Activated CD4-positive, alpha-beta T cell treated with anti-CD3 and anti-CD28 coated beads, Interleukin-2, amount 50 U/mL, for 4 hours (primary cell): ENCODE measurements around the gene ZNF345.

Source experiments
- DNase-seq, 2 experiments: peaks; one replicate each; pipeline ENCODE4 v3.0.0-alpha.2; 2020

The ZNF345 gene

GRCh38 chr19:36918090-36918489, 67.4 kb downstream of the ZNF345 start:
- DNase-seq: no peak
